Fibroblast of pulmonary artery (primary cell): ENCODE data around the gene RAB7B.

ENCODE experiments used
- DNase-seq: peaks from one replicate; pipeline ENCODE4 v3.0.0-alpha.2; 2010; ENCODE audit warnings: low read depth
- H3K4me3 ChIP-seq: replicated peaks from 2 replicates; pipeline ENCODE4 v1.5.1; 2011; ENCODE audit warnings: low read depth, mild to moderate bottlenecking, control low read depth, low read length, moderate library complexity
- TF ChIP-seq, protein P1 (sequence below): IDR thresholded peaks from 2 replicates; pipeline ENCODE4 v1.5.1; 2011; ENCODE audit warnings: mild to moderate bottlenecking, control low read depth, low read length, inconsistent platforms; ENCODE audit errors: missing control alignments

RAB7B gene

DNA sequence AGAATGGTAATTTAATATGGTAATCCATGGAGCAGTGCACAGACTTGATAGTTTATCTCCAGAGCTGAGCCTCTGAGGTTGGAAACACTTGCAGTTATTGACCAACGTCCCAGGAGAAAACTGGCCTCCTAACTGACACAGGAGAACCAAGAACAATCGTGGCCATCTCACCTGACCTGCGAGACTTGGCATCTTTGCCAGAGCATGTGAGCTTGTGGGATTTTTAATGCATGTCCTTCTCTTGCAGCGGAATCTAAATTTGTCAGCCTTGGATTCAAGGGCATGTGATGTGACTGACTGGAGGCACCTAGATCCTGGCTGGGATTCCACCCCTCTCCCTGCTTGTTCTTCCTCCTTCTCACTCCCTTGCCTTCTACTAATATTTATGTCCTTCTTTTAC, 32.1 kb downstream of the RAB7B start:
- no peak overlapping the region for H3K4me3 ChIP-seq
- no peak for DNase-seq
- TF ChIP-seq, protein P1, sequence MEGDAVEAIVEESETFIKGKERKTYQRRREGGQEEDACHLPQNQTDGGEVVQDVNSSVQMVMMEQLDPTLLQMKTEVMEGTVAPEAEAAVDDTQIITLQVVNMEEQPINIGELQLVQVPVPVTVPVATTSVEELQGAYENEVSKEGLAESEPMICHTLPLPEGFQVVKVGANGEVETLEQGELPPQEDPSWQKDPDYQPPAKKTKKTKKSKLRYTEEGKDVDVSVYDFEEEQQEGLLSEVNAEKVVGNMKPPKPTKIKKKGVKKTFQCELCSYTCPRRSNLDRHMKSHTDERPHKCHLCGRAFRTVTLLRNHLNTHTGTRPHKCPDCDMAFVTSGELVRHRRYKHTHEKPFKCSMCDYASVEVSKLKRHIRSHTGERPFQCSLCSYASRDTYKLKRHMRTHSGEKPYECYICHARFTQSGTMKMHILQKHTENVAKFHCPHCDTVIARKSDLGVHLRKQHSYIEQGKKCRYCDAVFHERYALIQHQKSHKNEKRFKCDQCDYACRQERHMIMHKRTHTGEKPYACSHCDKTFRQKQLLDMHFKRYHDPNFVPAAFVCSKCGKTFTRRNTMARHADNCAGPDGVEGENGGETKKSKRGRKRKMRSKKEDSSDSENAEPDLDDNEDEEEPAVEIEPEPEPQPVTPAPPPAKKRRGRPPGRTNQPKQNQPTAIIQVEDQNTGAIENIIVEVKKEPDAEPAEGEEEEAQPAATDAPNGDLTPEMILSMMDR: no peak

DNA sequence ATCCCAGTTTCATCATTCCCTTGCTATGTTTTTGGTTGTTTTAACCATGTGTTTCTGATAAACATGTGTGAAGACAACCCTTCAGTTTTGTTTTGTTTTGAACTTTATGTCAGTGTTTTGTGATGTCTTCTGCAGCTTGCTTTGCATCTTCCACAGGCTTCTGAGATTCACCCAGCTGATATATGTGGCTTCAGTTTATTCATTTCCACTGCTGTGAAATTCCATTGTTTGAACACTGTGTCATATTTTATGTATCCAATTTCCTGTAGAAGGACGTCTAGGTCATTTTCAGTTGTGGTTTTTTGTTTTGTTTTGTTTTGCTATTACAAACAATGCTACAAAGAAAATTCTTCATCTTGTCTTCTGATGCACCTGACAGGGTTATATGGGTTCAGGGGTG, 32.7 kb downstream of the RAB7B start:
- TF ChIP-seq, protein P1: no peak
- no peak for DNase-seq
- H3K4me3 ChIP-seq: no peak overlapping the region

DNA sequence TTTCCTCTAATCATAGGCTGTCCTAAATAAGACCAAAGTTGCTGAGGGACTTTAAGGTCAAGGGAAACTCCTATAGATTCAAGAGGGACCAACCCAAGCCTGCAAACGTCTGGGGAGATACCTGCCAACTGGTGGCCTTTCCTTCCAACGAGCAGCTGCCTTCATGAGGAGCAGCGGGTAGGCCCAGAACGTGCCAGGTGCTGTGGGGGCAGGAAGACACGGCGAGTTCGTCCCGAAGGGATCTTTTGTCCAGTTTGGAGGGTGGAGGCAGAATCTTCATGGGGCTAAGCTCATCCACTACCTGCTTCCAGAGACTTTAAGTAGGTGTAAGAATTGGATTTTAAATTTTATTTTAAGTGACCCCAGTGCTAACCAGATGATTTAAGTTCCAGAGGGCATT, 34.0 kb downstream of the RAB7B start:
- no peak for DNase-seq
- no peak overlapping the region for H3K4me3 ChIP-seq
- TF ChIP-seq, protein P1: no peak

DNA sequence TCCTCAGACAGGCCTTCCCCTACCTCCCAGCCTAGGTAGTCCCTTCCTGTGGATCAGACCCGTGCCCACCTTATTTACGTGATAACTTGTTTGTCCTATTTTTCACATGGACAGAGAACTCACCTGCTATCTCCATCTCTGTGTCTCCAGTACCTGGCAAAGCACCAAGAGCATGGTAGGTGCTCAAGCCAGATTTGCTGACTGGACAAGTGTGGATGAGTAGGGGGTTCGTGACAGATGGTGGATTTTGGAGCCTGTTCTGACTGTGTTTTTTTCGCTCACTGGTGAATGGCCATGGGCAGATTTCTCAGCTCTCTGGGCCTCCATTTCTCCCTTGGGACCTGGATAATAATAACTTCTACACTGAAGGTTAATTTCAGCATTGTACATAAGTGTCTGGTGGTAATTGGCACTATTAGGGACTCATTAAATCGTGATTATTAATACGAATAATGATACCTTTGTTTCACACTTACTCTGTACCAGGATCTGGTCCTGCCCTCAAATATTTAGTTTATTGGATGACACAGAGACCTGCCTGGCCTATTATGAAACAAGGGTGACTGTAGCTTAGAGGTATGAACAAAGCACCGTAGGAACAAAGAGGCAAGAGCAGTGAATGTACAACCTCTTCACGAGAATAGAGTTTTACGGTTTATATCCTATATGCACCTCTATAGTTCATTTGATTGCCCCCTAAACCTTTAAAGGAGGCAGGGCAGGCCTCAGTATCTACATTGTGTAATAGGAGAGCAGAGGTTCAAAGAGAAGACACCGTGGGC, 35.5 kb downstream of the RAB7B start:
- H3K4me3 ChIP-seq: no peak overlapping the region
- TF ChIP-seq, protein P1: no peak
- DNase-seq: no peak

DNA sequence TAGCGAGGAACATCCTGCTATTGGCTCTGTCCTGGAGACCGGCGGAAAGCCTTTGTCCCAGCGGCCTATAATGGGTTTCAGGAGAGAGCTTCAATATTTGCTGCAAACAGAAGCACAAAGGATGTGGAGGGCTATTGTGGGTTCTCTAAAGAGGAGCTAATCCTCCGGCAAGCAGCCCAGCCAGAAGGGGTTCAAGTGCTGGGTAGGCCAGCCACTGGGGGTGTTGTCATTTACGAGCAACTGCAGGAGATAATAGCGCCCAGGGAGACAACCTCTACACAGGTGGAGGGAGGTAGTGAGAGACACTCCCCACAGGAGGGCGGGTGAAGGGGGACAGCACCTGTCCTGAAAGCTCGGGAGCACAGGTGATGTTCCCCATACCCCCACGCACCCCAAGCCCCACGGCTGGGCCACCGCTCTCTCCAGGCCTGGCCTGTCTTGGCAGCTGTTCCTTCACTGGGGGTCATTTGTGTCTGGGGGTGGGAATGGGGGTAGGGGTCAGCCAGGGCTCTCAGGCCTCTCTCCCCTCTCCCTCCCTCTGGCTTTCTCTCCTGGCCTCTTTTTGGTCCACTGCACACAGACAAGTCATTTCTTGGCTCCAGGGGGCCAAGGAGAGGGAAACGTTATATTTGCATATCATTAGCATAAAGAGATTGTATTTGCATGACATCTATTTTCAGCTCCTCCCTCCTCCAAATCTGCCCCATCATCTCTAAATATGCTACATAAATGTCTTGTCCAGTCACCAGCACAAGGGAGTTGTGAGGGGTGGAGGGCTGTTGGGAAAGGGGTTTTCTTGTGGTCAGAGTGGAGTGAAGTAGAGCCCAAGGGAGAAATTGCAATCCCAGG, 37.9 kb downstream of the RAB7B start:
- TF ChIP-seq, protein P1: no peak
- DNase-seq: no peak

DNA sequence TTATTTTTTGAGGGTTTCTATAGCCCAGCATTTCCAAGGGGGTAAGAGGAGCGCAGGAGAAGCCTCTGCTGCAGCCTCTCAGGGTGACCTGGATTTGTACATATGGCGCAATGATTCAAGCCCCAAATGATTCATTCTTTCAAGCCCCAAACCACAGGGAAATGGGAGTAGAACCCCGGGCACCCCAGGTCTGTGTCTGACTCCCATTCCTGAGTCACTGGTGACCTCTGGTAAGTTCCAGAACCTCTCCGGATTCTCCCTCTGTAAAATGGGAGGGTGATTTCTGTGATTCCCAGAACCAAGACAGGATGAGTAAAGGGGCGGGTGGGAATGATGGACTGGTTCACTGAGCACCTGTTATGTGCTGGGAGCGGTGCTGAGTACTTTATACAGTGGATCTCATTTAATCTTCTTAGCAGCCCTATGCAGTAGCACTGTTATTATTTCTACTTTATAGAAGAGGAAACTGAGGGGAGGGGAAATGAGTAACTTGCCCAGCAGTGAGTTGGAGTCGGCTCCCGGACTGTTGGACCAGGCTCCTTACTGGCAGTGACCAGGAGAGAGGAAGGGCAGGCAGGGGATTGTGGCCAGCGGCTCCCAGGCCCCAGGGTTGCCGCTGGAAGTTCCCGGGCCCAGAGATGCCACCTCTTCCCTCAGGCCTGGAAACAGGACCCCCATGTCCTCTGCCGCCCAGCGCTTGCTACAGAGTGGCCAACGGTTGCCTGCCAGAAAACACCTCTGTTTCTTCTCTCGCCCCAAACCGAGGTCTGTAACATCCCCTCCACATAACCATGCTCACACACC, 39.6 kb downstream of the RAB7B start:
- peak; percentile 46 for DNase-seq
- TF ChIP-seq, protein P1: no peak
- H3K4me3 ChIP-seq: no peak overlapping the region

More for the DNA sequence above, 37.9 kb downstream of the RAB7B start:
- H3K4me3 ChIP-seq: no peak overlapping the region
